Stimulated activated CD4-positive, alpha-beta T cell treated with anti-CD3 and anti-CD28 coated beads, Interleukin-15, amount 100 ng/mL, for 48 hours (primary cell): ENCODE data around the gene GPR42.
"Not testable (repeated sequence)": the region's sequence is repeated elsewhere in the genome, so short reads cannot be mapped to it uniquely, and the experiment has no call there.

Experiments used
- DNase-seq, 2 donors: peaks; one replicate each; pipeline ENCODE4 v3.0.0-alpha.2; 2020; ENCODE audit warnings: low read depth in 2 of 2

Gene GPR42

GRCh38 chr19:35346193-35347052, 24.4 kb upstream of the GPR42 start:
- DNase-seq, result peak; percentile 64 to 65

- peak; percentile 62 to 65 for DNase-seq
Measured at GRCh38 chr19:35347171-35347929, 23.5 kb upstream of the GPR42 start, which contains the start of gene FFAR1. TSS of gene FFAR1 (plus strand) at chr19:35347902. CDS start at chr19:35351552, 3,650 bp downstream.

GRCh38 chr19:35347930-35348298, 23.0 kb upstream of the GPR42 start:
- DNase-seq, result no peak

- no peak for DNase-seq
Measured at GRCh38 chr19:35348911-35349611, 21.8 kb upstream of the GPR42 start.

GRCh38 chr19:35349614-35350521, 21.0 kb upstream of the GPR42 start:
- no peak for DNase-seq

GRCh38 chr19:35350591-35350990, 20.3 kb upstream of the GPR42 start:
- DNase-seq, result no peak

GRCh38 chr19:35351411-35352176, 19.3 kb upstream of the GPR42 start:
- no peak for DNase-seq

- DNase-seq, result no peak
Measured at GRCh38 chr19:35352177-35352447, 18.8 kb upstream of the GPR42 start.

GRCh38 chr19:35352448-35353304, 18.2 kb upstream of the GPR42 start:
- peak; percentile 61 to 65 for DNase-seq

GRCh38 chr19:35353635-35354034, 17.2 kb upstream of the GPR42 start:
- DNase-seq, result no peak

- no peak for DNase-seq
Measured at GRCh38 chr19:35354898-35355297, 16.0 kb upstream of the GPR42 start.

GRCh38 chr19:35355791-35356460, 14.9 kb upstream of the GPR42 start:
- no peak for DNase-seq

- no peak for DNase-seq
Measured at GRCh38 chr19:35357867-35358573, 12.8 kb upstream of the GPR42 start, which contains the start of gene FFAR3. TSS of gene FFAR3 (plus strand) at chr19:35358460. CDS start at chr19:35358891, 431 bp downstream.

- DNase-seq, result not testable (repeated sequence)
Measured at GRCh38 chr19:35358834-35359233, 12.0 kb upstream of the GPR42 start.

GRCh38 chr19:35359395-35359794, 11.5 kb upstream of the GPR42 start:
- DNase-seq, result not testable (repeated sequence)

GRCh38 chr19:35360081-35360480, 10.8 kb upstream of the GPR42 start:
- DNase-seq, result not testable (repeated sequence)

- no peak for DNase-seq
Measured at GRCh38 chr19:35360880-35361420, 9.9 kb upstream of the GPR42 start.
